GM23338 (cell line): ENCODE measurements around the gene FAM177A1. TPM values are rescaled to one million over a fixed set of nuclear protein-coding genes. Genes with fewer than 3 reads are reported as not detected.

ENCODE experiments used
- CREB1 ChIP-seq: fragments of 250-450 bp; sonication (Bioruptor Pico); IDR thresholded peaks from 2 replicates; pipeline ENCODE4 v1.5.0; 2020; ENCODE audit warnings: low read depth, mild to moderate bottlenecking, moderate library complexity
- EZH2 ChIP-seq: fragments of 200-600 bp; sonication (generic); IDR thresholded peaks from one replicate; pipeline ENCODE4 v1.8.0; 2017; ENCODE audit warnings: antibody characterized with exemption, mild to moderate bottlenecking, low read depth; ENCODE audit not compliant: unreplicated experiment
- POLR2AphosphoS5 ChIP-seq: IDR thresholded peaks from 2 replicates; pipeline ENCODE4 v1.6.1; 2016; ENCODE audit warnings: antibody characterized with exemption, low read depth
- STAT1 ChIP-seq: IDR thresholded peaks from one replicate; pipeline ENCODE4 v1.6.1; 2016; ENCODE audit warnings: antibody characterized with exemption; ENCODE audit not compliant: unreplicated experiment
- ZNF114 ChIP-seq: fragments of 250-450 bp; sonication (Bioruptor Pico); IDR thresholded peaks from 2 replicates; pipeline ENCODE4 v1.5.0; 2020; ENCODE audit warnings: mild to moderate bottlenecking, moderate library complexity
- ZNF331 ChIP-seq: fragments of 250-450 bp; sonication (Bioruptor Pico); IDR thresholded peaks from 2 replicates; pipeline ENCODE4 v1.5.0; 2020; ENCODE audit warnings: low read depth, mild to moderate bottlenecking, moderate library complexity
- polyA plus RNA-seq: library from polyadenylated mRNA; unstranded; fragments of >200 nt; fragmentation: Nextera tagmentation; extraction: Ambion mirVana; gene quantifications from 2 replicates; pipeline ENCODE4 v1.2.1, GENCODE V29; 2016
- total RNA-seq: library from RNA; depleted of rRNA; stranded (reverse); fragments of >200 nt; shearing (Covaris generic); gene quantifications from 2 replicates; pipeline ENCODE4 v1.2.3, GENCODE V29; 2014
- TF ChIP-seq, protein P1 (sequence below): fragments of 250-450 bp; sonication (Bioruptor Pico); IDR thresholded peaks from 2 replicates; pipeline ENCODE4 v1.5.0; 2020; ENCODE audit warnings: mild to moderate bottlenecking, moderate library complexity
- TF ChIP-seq, protein P2 (sequence below), 2 experiments: fragments of 200-600 bp in 1 of 2; sonication (generic) in 1 of 2; conservative IDR thresholded peaks; 2 replicates each; pipeline versions ENCODE4 v1.5.1 to v1.6.1; 2016 to 2017; ENCODE audit warnings: antibody characterized with exemption in 2 of 2, low read depth in 2 of 2, mild to moderate bottlenecking in 2 of 2, moderate library complexity in 1 of 2
- TF ChIP-seq, protein P3 (sequence below): IDR thresholded peaks from one replicate; pipeline ENCODE4 v1.6.1; 2018; ENCODE audit warnings: antibody characterized with exemption; ENCODE audit not compliant: unreplicated experiment
- TF ChIP-seq, protein P4 (sequence below): IDR thresholded peaks from 2 replicates; pipeline ENCODE4 v1.6.1; 2016; ENCODE audit warnings: antibody characterized with exemption

The FAM177A1 gene
- total and polyA plus RNA-seq, 2 experiments from 2014 or later, result 22.8 to 72.5 TPM

DNA sequence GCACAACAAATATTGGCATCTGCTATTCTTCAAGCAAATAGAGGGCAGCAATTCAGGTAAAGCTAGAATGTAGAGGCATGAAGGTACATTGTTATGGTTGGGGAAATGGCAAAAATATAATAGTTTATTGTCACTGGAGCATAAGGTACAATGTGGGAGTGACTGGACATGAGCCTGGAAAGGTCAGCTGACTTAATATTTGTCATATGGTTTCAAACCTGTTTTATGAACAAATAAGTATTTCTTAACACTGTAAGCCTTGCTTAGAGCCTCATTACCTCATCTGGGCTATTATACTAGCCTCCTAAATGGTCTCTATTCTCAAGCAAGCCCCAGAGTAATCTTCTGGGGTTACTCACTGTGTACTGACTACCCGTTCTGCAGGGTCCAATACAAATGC lies 33.7 kb downstream of the FAM177A1 start (continued):
- TF ChIP-seq, protein P1, sequence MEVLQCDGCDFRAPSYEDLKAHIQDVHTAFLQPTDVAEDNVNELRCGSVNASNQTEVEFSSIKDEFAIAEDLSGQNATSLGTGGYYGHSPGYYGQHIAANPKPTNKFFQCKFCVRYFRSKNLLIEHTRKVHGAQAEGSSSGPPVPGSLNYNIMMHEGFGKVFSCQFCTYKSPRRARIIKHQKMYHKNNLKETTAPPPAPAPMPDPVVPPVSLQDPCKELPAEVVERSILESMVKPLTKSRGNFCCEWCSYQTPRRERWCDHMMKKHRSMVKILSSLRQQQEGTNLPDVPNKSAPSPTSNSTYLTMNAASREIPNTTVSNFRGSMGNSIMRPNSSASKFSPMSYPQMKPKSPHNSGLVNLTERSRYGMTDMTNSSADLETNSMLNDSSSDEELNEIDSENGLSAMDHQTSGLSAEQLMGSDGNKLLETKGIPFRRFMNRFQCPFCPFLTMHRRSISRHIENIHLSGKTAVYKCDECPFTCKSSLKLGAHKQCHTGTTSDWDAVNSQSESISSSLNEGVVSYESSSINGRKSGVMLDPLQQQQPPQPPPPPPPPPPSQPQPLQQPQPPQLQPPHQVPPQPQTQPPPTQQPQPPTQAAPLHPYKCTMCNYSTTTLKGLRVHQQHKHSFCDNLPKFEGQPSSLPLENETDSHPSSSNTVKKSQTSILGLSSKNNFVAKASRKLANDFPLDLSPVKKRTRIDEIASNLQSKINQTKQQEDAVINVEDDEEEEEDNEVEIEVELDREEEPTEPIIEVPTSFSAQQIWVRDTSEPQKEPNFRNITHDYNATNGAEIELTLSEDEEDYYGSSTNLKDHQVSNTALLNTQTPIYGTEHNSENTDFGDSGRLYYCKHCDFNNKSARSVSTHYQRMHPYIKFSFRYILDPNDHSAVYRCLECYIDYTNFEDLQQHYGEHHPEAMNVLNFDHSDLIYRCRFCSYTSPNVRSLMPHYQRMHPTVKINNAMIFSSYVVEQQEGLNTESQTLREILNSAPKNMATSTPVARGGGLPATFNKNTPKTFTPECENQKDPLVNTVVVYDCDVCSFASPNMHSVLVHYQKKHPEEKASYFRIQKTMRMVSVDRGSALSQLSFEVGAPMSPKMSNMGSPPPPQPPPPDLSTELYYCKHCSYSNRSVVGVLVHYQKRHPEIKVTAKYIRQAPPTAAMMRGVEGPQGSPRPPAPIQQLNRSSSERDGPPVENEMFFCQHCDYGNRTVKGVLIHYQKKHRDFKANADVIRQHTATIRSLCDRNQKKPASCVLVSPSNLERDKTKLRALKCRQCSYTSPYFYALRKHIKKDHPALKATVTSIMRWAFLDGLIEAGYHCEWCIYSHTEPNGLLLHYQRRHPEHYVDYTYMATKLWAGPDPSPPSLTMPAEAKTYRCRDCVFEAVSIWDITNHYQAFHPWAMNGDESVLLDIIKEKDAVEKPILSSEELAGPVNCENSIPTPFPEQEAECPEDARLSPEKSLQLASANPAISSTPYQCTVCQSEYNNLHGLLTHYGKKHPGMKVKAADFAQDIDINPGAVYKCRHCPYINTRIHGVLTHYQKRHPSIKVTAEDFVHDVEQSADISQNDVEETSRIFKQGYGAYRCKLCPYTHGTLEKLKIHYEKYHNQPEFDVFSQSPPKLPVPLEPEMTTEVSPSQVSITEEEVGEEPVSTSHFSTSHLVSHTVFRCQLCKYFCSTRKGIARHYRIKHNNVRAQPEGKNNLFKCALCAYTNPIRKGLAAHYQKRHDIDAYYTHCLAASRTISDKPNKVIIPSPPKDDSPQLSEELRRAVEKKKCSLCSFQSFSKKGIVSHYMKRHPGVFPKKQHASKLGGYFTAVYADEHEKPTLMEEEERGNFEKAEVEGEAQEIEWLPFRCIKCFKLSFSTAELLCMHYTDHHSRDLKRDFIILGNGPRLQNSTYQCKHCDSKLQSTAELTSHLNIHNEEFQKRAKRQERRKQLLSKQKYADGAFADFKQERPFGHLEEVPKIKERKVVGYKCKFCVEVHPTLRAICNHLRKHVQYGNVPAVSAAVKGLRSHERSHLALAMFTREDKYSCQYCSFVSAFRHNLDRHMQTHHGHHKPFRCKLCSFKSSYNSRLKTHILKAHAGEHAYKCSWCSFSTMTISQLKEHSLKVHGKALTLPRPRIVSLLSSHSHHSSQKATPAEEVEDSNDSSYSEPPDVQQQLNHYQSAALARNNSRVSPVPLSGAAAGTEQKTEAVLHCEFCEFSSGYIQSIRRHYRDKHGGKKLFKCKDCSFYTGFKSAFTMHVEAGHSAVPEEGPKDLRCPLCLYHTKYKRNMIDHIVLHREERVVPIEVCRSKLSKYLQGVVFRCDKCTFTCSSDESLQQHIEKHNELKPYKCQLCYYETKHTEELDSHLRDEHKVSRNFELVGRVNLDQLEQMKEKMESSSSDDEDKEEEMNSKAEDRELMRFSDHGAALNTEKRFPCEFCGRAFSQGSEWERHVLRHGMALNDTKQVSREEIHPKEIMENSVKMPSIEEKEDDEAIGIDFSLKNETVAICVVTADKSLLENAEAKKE, result no peak
- TF ChIP-seq, protein P2, sequence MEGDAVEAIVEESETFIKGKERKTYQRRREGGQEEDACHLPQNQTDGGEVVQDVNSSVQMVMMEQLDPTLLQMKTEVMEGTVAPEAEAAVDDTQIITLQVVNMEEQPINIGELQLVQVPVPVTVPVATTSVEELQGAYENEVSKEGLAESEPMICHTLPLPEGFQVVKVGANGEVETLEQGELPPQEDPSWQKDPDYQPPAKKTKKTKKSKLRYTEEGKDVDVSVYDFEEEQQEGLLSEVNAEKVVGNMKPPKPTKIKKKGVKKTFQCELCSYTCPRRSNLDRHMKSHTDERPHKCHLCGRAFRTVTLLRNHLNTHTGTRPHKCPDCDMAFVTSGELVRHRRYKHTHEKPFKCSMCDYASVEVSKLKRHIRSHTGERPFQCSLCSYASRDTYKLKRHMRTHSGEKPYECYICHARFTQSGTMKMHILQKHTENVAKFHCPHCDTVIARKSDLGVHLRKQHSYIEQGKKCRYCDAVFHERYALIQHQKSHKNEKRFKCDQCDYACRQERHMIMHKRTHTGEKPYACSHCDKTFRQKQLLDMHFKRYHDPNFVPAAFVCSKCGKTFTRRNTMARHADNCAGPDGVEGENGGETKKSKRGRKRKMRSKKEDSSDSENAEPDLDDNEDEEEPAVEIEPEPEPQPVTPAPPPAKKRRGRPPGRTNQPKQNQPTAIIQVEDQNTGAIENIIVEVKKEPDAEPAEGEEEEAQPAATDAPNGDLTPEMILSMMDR (conservative IDR thresholded peaks at IDR 0.05; ENCODE audit: low read depth in 2 of 2), result no peak
- TF ChIP-seq STAT1, result no peak
- TF ChIP-seq, protein P3, sequence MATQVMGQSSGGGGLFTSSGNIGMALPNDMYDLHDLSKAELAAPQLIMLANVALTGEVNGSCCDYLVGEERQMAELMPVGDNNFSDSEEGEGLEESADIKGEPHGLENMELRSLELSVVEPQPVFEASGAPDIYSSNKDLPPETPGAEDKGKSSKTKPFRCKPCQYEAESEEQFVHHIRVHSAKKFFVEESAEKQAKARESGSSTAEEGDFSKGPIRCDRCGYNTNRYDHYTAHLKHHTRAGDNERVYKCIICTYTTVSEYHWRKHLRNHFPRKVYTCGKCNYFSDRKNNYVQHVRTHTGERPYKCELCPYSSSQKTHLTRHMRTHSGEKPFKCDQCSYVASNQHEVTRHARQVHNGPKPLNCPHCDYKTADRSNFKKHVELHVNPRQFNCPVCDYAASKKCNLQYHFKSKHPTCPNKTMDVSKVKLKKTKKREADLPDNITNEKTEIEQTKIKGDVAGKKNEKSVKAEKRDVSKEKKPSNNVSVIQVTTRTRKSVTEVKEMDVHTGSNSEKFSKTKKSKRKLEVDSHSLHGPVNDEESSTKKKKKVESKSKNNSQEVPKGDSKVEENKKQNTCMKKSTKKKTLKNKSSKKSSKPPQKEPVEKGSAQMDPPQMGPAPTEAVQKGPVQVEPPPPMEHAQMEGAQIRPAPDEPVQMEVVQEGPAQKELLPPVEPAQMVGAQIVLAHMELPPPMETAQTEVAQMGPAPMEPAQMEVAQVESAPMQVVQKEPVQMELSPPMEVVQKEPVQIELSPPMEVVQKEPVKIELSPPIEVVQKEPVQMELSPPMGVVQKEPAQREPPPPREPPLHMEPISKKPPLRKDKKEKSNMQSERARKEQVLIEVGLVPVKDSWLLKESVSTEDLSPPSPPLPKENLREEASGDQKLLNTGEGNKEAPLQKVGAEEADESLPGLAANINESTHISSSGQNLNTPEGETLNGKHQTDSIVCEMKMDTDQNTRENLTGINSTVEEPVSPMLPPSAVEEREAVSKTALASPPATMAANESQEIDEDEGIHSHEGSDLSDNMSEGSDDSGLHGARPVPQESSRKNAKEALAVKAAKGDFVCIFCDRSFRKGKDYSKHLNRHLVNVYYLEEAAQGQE, result no peak
- TF ChIP-seq CREB1 (CRISPR knock-in tag), result no peak
- no peak for TF ChIP-seq ZNF331 (CRISPR knock-in tag)
- no peak for TF ChIP-seq ZNF114 (CRISPR knock-in tag)
- TF ChIP-seq, protein P4, sequence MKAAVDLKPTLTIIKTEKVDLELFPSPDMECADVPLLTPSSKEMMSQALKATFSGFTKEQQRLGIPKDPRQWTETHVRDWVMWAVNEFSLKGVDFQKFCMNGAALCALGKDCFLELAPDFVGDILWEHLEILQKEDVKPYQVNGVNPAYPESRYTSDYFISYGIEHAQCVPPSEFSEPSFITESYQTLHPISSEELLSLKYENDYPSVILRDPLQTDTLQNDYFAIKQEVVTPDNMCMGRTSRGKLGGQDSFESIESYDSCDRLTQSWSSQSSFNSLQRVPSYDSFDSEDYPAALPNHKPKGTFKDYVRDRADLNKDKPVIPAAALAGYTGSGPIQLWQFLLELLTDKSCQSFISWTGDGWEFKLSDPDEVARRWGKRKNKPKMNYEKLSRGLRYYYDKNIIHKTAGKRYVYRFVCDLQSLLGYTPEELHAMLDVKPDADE, result no peak
- TF ChIP-seq EZH2, result no peak
- TF ChIP-seq POLR2AphosphoS5, result no peak
